HG03575 (cell line): ENCODE results near the gene LBH.

Experiments used
- ATAC-seq: cut with Tn5 transposase; IDR thresholded peaks from one replicate; pipeline ENCODE4 v1.9.1; 2021; ENCODE audit not compliant: unreplicated experiment, insufficient number of reproducible peaks, low FRiP score; ENCODE audit errors: extremely low read depth

The LBH gene

GRCh38 chr2:30287857-30288513, 56.7 kb downstream of the LBH start:
- peak; percentile 60 for ATAC-seq

GRCh38 chr2:30288561-30288960, 57.2 kb downstream of the LBH start:
- no peak for ATAC-seq

GRCh38 chr2:30293303-30293921, 62.1 kb downstream of the LBH start:
- ATAC-seq = no peak

- no peak for ATAC-seq
Measured at GRCh38 chr2:30294133-30294532, 62.8 kb downstream of the LBH start.

GRCh38 chr2:30296496-30296895, 65.2 kb downstream of the LBH start:
- ATAC-seq = no peak

GRCh38 chr2:30298302-30298701, 67.0 kb downstream of the LBH start:
- no peak for ATAC-seq

GRCh38 chr2:30300122-30300455, 68.8 kb downstream of the LBH start:
- ATAC-seq = no peak

- no peak for ATAC-seq
Measured at GRCh38 chr2:30300456-30301221, 69.3 kb downstream of the LBH start.

- ATAC-seq = no peak
Measured at GRCh38 chr2:30301551-30301950, 70.2 kb downstream of the LBH start.

GRCh38 chr2:30302566-30302965, 71.2 kb downstream of the LBH start:
- ATAC-seq = no peak

GRCh38 chr2:30303095-30303494, 71.8 kb downstream of the LBH start:
- ATAC-seq = no peak

- no peak for ATAC-seq
Measured at GRCh38 chr2:30305235-30305634, 73.9 kb downstream of the LBH start.

- ATAC-seq = no peak
Measured at GRCh38 chr2:30306522-30306921, 75.2 kb downstream of the LBH start.

GRCh38 chr2:30308280-30308679, 76.9 kb downstream of the LBH start:
- ATAC-seq = no peak
